ES-I3 (cell line): ENCODE measurements around the gene CD164.
"Not testable (repeated sequence)": the region's sequence is repeated elsewhere in the genome, so short reads cannot be mapped to it uniquely, and the experiment has no call there.

ENCODE experiments used
- H3K36me3 ChIP-seq: 2 replicates; pipeline ENCODE4 v1.6.1; 2013; ENCODE audit warnings: mild to moderate bottlenecking, low read length, control low read depth, moderate library complexity; ENCODE audit not compliant: insufficient read depth
- H3K4me1 ChIP-seq: 2 replicates; pipeline ENCODE4 v1.6.1; 2013; ENCODE audit warnings: mild to moderate bottlenecking, control low read depth, low read length; ENCODE audit not compliant: insufficient read depth
- H3K9ac ChIP-seq: 2 replicates; pipeline ENCODE4 v1.6.1; 2013; ENCODE audit warnings: low read depth, mild to moderate bottlenecking, low read length, moderate library complexity
- H3K9me3 ChIP-seq: 2 replicates; pipeline ENCODE4 v1.6.1; 2013; ENCODE audit warnings: mild to moderate bottlenecking, low read length, moderate library complexity; ENCODE audit not compliant: control insufficient read depth, insufficient read depth

CD164 gene

DNA sequence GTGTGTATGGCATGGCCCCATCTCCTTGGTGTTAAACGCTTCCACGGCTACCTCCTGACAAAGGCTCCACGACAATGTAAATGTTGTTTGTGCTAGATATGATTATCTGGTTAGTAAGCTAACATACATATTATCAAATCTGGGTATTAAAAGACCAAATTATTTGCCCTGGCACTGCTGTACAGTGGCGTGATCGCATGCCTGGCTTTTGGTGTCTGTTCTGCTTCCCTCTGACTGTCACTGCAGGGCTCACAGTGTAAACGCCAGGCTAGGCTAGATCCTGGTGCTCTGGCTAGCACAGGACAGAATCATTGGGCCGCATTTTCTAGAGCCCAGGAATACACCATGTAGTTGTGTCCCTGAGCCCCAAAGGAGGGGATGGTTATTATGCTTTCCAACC lies 38.7 kb downstream of the CD164 start:
- H3K9me3 ChIP-seq: no peaks in the 10 kb centered on the region
- H3K36me3 ChIP-seq: no peaks in the 10 kb centered on the region
- no peaks in the 10 kb centered on the region for H3K4me1 ChIP-seq
- H3K9ac ChIP-seq: no peak overlapping the region

DNA sequence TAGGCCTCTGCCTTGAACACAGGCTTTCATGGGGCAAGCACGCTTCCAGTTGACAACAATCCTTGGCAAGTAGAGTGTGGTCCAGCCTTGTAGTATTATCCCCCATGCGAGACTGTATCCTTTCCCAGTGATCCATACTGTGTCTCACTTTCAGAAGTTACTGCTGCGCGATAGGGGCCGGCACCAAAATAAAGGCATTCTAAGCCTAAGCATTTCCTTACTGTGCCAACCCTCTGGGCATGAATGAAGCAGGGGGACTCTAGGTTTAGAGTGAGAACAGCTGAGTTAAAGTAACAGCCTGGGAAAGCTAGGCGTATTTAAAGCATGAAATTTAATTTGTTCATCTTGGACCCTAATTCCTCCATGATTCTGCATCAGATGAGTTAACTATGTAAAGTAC lies 39.4 kb downstream of the CD164 start:
- Histone ChIP-seq H3K4me1 (no peaks in the 10 kb centered on the region), H3K9me3 (no peaks in the 10 kb centered on the region), H3K36me3 (no peaks in the 10 kb centered on the region), H3K9ac (no peak overlapping the region)

DNA sequence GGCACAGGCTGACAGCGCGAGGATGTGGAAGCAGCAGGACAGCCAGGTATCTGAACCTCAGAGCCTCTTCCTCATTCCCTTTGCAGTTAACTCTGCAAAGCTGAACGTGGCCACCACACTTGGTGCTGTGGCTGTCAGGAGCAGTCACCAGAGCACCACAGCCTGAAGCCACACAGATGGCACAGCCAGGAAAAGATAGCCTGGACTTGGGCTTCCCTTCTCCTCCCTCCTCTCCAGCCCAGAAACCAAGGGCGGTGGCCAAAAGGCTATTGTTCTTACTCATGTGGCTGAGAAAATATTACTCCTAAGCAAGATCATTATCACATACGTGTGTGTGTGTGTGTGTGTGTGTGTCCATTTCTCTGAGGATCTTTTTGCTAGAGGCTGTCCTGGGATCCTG lies 39.8 kb downstream of the CD164 start:
- Histone ChIP-seq H3K4me1 (no peaks in the 10 kb centered on the region), H3K36me3 (no peaks in the 10 kb centered on the region), H3K9me3 (no peaks in the 10 kb centered on the region), H3K9ac (no peak overlapping the region)

DNA sequence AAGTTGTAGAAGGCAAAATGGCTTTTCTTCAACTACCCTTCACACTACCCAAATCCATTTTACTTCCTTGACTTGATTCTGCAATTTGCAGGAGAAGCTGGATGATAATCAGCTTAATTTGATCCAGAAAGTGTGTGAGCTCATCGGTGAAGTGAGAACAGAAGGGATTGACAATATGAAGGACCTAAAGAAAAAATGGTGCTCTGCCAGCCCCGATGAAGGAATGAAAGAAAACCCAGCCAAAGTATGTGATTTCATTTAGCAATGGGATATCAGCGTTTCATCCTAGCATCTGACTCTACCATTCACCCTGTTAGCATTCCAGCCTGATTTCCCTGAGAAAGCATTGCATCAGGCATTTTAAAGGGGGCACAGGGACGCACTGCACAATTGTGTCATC lies 41.5 kb downstream of the CD164 start:
- H3K36me3 ChIP-seq: no peaks in the 10 kb centered on the region
- no peak overlapping the region for H3K9ac ChIP-seq
- no peaks in the 10 kb centered on the region for H3K4me1 ChIP-seq
- H3K9me3 ChIP-seq: no peaks in the 10 kb centered on the region

DNA sequence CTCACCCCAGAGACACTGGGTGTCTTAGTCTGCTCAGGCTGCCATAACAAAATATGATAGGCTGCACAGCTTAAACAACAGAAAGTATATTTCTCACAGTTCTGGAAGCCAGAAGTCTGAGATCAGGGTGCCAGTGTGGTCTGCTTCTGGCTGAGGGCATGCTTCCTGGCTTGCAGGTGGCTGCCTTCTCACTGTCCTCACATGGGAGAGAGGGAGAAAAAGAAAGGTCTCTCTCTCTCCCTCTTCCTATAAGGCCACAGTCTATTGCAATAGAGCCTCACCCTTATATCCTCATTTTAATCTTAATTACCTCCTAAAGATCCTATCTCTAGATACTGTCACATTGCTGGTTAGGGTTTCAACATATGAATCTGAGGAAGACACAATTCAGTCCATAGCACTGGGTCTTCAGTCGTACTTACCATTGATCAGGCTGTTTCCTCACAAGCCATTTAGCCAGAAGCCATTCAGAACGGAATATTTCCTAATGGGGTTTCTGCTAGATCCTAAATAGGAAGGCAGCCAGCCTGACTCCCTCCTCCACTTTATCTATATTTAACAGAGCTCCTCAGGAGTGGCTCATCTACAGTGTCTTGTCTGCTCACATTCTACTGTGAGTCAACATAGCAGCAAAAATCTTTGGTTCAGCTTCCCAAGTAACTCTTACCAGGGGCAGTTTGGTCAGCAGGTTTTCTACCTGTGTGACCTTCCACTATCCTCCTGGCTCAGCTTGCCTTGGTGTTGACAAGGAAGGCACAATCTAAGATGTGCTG lies 42.2 kb downstream of the CD164 start:
- Histone ChIP-seq H3K9me3 (no peaks in the 10 kb centered on the region), H3K36me3 (no peaks in the 10 kb centered on the region), H3K4me1 (no peaks in the 10 kb centered on the region), H3K9ac (no peak overlapping the region)

DNA sequence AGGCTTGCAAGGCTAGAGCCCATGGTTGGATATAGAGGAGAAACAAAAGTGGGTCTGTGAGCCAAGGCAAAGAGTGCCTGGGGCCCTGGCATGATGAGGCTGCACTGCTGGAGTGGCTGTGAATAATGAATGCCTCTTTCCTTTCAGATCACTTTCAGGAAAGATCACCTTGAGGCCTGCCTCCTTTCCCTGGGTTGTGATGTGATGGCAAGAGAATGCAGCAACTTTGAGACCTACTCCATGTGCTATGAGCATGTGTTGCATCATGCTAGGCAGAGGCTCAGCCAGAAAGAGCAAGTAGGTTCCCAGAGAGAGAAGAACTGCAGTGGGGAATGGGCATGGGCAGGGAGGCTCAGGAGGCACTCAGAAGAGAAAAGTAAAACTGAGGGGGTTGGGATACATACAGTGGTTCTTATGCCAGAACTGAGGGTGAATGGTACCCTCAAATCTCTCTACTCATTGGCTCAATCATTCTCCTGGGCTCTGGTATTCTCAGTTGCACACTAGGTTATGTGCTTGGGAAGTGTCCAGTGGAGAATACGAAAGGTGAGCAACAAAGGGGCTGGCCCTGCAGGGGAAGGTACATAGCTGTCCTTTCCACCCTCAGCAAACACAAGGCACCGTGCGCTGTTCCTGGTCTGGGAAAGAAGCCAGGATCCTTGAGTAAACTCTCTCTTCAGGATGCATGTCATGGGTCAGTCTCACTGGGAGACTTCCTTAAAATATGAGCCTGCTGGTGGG lies 45.9 kb downstream of the CD164 start:
- no peaks in the 10 kb centered on the region for H3K36me3 ChIP-seq
- no peak overlapping the region for H3K9ac ChIP-seq
- no peaks in the 10 kb centered on the region for H3K4me1 ChIP-seq
- no peaks in the 10 kb centered on the region for H3K9me3 ChIP-seq

DNA sequence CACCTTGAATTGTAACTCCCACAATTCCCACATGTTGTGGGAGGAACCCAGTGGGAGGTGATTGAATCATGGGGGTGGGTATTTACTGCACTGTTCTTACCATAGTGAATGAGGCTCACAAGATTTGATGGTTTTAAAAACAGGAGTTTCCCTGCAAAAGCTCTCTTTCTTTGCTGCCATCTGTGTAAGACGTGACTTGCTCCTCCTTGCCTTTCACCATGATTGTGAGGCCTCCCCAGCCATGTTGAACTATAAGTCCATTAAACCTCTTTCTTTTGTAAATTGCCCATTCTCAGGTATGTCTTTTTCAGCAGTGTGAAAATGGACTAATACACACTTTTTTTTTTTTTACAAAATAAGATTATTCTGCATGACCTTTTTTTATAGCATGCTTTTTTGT lies 48.4 kb downstream of the CD164 start:
- not testable (repeated sequence) for H3K4me1 ChIP-seq, H3K9ac ChIP-seq, H3K9me3 ChIP-seq, H3K36me3 ChIP-seq

DNA sequence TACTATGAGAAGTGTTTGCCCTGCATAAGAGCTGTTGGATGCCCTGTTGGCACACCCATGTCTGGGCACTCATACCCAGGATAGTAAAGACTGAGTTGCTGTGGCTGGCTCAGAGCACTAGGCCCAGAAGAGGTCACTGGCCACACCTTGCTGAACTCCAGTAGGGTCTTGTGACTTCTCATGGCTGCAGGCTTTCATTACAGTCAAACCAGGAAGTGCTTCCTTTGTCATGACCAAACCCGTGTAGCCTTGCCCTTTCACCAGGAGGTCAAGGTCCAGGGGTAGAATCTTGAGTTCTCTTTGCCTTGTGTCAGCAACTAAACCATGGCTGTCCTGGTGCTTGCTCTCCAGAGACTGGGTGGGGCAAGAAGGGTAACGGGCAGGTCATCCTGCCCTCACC lies 49.5 kb downstream of the CD164 start:
- Histone ChIP-seq H3K36me3 (no peaks in the 10 kb centered on the region), H3K9ac (no peak overlapping the region), H3K4me1 (no peaks in the 10 kb centered on the region), H3K9me3 (no peaks in the 10 kb centered on the region)

DNA sequence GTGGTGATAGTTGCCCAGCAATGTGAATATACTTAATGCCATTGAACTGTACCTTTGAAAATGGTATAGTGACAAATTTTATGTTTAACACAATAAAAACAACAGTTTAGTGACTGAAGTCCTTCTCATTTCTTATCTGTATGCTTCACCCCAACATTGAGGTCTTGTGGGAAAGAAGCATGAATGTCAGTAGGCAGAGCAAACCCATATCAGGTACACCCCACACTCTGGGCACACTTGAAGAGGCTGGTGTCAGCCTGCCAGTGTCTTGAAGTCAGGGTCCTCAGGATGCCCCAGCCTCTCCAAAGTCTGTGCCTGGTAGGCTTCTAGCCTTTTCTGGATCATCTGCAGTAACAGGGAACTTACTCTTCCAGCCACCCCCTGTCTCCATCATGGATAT lies 51.2 kb downstream of the CD164 start:
- H3K36me3 ChIP-seq: no peaks in the 10 kb centered on the region
- no peak overlapping the region for H3K9ac ChIP-seq
- no peaks in the 10 kb centered on the region for H3K9me3 ChIP-seq
- no peaks in the 10 kb centered on the region for H3K4me1 ChIP-seq

DNA sequence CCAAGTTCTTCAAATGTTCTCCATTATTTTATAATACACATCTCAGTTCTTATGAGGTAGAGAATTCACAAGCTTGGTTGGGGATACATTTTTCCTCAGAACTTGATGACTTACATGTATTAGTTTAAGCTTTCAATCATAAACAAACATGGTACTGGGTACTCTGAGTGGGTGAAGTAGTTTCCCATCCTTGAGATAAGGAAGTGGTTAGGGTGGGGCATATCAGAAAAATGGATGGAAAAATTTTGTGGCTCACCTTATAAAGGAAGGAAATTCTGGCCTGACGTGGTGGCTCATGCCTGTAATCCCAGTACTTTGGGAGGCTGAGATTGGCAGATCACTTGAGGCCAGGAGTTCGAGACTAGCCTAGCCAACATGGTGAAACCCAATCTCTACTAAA lies 52.0 kb downstream of the CD164 start:
- H3K9me3 ChIP-seq: no peaks in the 10 kb centered on the region
- H3K9ac ChIP-seq: no peak overlapping the region
- no peaks in the 10 kb centered on the region for H3K4me1 ChIP-seq
- H3K36me3 ChIP-seq: no peaks in the 10 kb centered on the region

DNA sequence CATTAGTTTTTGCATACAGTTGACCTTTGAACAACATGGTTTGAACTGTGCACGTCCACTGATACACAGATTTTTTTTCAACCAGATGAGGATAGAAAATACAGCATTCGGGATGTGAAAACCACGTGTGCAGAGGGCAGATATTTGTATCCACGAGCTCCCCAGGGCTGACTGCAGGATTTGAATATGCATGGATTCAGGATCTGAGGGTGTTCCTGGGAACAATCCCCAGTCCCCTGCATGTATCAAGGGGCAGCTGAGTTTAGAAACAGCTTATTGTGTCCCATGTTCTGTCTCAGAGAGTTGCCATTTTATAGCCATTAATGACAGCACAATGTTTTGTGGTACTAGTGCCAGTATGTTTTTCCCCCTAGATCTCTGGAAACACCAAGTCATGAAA lies 53.6 kb downstream of the CD164 start:
- Histone ChIP-seq H3K4me1 (no peaks in the 10 kb centered on the region), H3K9me3 (no peaks in the 10 kb centered on the region), H3K9ac (no peak overlapping the region), H3K36me3 (no peaks in the 10 kb centered on the region)

DNA sequence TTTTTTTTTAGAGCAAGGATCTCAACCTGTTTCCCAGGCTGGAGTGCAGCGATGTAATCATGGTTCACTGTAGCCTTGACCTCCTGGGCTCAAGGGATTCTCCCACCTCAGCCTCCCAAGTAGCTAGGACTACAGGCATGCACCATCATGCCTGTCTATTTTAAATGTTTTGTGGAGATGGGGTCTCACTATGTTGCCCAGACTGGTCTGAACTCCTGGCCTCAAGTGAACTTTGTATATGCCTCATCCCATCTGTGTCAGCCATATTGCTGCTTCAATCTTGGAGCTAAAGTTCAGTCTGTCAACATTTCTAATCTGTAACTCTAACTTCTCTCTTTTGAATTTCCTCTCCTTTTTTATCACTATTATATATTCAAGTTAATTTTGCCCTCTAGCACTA lies 54.3 kb downstream of the CD164 start:
- H3K9me3 ChIP-seq: no peaks in the 10 kb centered on the region
- no peak overlapping the region for H3K9ac ChIP-seq
- H3K4me1 ChIP-seq: no peaks in the 10 kb centered on the region
- no peaks in the 10 kb centered on the region for H3K36me3 ChIP-seq

DNA sequence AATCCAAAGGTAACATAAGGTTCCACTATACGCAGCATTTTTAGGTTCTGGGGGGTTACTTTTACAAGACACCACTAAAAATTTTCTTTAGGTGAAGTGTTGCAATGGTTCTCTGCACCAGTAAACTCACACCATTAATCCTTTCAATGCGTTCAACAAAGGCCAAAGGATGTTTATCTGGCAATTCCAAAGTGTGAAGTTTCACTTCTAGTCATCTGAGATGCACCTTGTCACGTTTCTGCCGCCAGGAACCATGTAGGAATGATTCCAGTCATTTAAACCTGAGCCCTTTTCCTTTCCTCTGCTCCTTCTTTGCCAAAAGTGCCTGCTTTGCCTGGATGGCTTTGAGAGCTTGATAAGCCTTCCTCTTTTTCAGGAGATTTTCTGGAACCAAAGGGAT lies 54.8 kb downstream of the CD164 start:
- Histone ChIP-seq H3K36me3 (no peaks in the 10 kb centered on the region), H3K9me3 (no peaks in the 10 kb centered on the region), H3K9ac (no peak overlapping the region), H3K4me1 (no peaks in the 10 kb centered on the region)

DNA sequence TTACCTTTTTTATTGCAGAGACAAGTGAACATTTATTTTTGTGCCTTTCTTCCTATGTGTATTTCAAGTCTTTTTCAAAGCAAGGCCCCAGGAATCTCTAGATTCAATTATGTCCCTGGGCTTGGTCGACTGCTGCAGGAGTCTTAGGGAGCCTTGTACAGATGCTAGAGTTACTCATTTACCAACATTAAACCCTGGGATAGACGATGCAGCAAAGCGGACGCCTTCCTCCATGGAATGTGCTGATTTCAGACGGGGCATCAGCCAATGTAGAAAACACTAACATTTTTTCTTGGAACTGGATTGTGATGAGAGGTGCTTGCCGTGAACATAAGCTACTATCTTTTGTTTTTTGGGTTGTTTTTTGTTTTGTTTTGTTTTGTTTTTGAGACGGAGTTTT lies 55.9 kb downstream of the CD164 start:
- Histone ChIP-seq H3K4me1 (no peaks in the 10 kb centered on the region), H3K36me3 (no peaks in the 10 kb centered on the region), H3K9me3 (no peaks in the 10 kb centered on the region), H3K9ac (no peak overlapping the region)

DNA sequence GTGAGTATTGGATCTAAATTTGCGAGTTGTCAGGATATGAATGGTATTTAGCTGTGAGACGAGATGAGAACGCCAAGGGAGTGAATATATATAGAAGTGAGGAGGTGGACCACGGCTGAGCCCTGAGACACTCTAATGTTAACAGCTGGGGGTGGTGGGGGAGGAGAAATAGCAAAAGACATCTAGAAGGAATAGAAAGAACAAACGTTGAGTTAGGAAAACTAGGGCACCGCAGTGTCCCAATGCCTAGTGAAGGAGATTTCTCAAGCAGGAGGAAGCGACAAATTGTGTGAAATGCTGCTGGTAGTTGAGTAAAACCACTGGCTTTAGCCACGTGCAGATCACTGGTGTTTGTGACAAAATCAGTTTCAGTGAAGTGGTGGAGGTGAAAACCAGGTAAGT lies 56.9 kb downstream of the CD164 start:
- Histone ChIP-seq H3K4me1 (no peaks in the 10 kb centered on the region), H3K9me3 (no peaks in the 10 kb centered on the region), H3K9ac (no peak overlapping the region), H3K36me3 (no peaks in the 10 kb centered on the region)
